Ovary (tissue), 3 donors: ENCODE measurements around the gene RECQL5.

Experiments used
- POLR2A ChIP-seq: fragments of 450-650 bp; IDR thresholded peaks from one replicate; pipeline ENCODE4 v1.6.1; 2017; ENCODE audit warnings: antibody characterized with exemption, mild to moderate bottlenecking, moderate library complexity
- TF ChIP-seq, protein P1 (sequence below), 3 donors: fragments of 450-650 bp in 2 of 3; fragments of 200-600 bp in 1 of 3; IDR thresholded peaks; one replicate each; pipeline versions ENCODE4 v1.5.1 to v1.8.0; 2016 to 2022; ENCODE audit warnings: antibody characterized with exemption in 3 of 3, mild to moderate bottlenecking in 1 of 3
- donor health status: DM: no; HTN: no; CAD: no.

DNA sequence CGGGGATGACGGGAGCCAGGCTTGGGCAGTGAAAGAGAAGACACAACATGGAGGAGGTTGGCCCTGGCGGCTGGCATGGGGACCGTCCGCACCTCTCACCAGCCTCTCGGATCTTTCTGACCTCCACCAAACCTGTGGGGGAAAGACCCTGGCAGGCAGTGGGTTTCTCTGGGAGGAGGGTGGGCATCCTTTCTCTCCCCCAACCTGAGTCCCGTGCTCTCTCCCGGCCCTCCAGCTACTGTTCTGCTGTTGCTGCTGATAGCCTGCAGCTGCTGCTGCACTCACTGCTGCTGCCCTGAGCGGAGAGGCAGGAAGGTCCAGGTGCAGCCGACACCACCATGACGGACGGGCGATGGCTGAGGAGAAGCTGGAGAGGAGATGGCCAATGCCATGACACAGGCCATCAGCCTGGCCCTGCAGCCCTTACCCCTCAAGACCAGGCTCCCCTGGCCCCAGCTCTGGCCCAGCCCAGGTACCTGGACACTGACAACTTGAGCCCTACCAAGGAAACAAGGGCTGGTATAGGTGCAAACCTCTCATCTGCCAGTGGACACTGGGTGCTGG is 26.3 kb downstream of the RECQL5 start:
- TF ChIP-seq, protein P1, sequence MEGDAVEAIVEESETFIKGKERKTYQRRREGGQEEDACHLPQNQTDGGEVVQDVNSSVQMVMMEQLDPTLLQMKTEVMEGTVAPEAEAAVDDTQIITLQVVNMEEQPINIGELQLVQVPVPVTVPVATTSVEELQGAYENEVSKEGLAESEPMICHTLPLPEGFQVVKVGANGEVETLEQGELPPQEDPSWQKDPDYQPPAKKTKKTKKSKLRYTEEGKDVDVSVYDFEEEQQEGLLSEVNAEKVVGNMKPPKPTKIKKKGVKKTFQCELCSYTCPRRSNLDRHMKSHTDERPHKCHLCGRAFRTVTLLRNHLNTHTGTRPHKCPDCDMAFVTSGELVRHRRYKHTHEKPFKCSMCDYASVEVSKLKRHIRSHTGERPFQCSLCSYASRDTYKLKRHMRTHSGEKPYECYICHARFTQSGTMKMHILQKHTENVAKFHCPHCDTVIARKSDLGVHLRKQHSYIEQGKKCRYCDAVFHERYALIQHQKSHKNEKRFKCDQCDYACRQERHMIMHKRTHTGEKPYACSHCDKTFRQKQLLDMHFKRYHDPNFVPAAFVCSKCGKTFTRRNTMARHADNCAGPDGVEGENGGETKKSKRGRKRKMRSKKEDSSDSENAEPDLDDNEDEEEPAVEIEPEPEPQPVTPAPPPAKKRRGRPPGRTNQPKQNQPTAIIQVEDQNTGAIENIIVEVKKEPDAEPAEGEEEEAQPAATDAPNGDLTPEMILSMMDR (IDR thresholded peaks at IDR 0.05) = no peak
- TF ChIP-seq POLR2A = no peak
